Dendritic cell treated with granulocyte-macrophage colony-stimulating factor and Interleukin-4, amounts not matched to agents 40 ng/mL and 50 ng/mL, for 4 days (primary cell): Measurements from ENCODE around the gene GAB4.
"Not testable (repeated sequence)": the region's sequence is repeated elsewhere in the genome, so short reads cannot be mapped to it uniquely, and the experiment has no call there.

ENCODE experiments used
- H3K27ac Mint-ChIP-seq: one replicate; pipeline ENCODE4 v1.8.0; 2022; ENCODE audit warnings: mild to moderate bottlenecking, mixed read lengths
- H3K27me3 Mint-ChIP-seq: one replicate; pipeline ENCODE4 v1.8.0; 2022; ENCODE audit warnings: mild to moderate bottlenecking, mixed read lengths
- H3K36me3 Mint-ChIP-seq: one replicate; pipeline ENCODE4 v1.8.0; 2022; ENCODE audit warnings: low read depth, mixed read lengths
- H3K4me1 Mint-ChIP-seq: one replicate; pipeline ENCODE4 v1.8.0; 2022; ENCODE audit warnings: low read depth, mixed read lengths
- H3K4me3 Mint-ChIP-seq: one replicate; pipeline ENCODE4 v1.8.0; 2022; ENCODE audit warnings: mild to moderate bottlenecking, moderate library complexity, mixed read lengths
- H3K9me3 Mint-ChIP-seq: one replicate; pipeline ENCODE4 v1.8.0; 2022; ENCODE audit warnings: mixed read lengths
- intact Hi-C: fragments of 100-400 bp; cut with micrococcal nuclease; formaldehyde crosslinking; loops from one replicate; pipeline ENCODE4 v1.15.0; 2022

GAB4 gene

GRCh38 chr22:16932577-16932976 is 75.4 kb downstream of the GAB4 start:
- no peaks in the 10 kb centered on the region for H3K4me1 Mint-ChIP-seq
- peaks cover 15% of the 10 kb centered on the region for H3K27me3 Mint-ChIP-seq
- intact Hi-C loops, result no loop called here

GRCh38 chr22:16925407-16925966 is 82.5 kb downstream of the GAB4 start:
- H3K4me3 Mint-ChIP-seq, result no peak overlapping the region
- H3K27ac Mint-ChIP-seq, result no peak overlapping the region
- no peaks in the 10 kb centered on the region for H3K9me3 Mint-ChIP-seq
- H3K4me1 Mint-ChIP-seq, result peaks cover 8% of the 10 kb centered on the region
- no peaks in the 10 kb centered on the region for H3K36me3 Mint-ChIP-seq
- peaks cover 11% of the 10 kb centered on the region for H3K27me3 Mint-ChIP-seq
- intact Hi-C loops, result no loop called here

More at GRCh38 chr22:16932577-16932976, 75.4 kb downstream of the GAB4 start:
- H3K36me3 Mint-ChIP-seq, result no peaks in the 10 kb centered on the region
- no peaks in the 10 kb centered on the region for H3K9me3 Mint-ChIP-seq
- H3K4me3 Mint-ChIP-seq, result no peak overlapping the region
- H3K27ac Mint-ChIP-seq, result no peak overlapping the region

GRCh38 chr22:16922706-16923105 is 85.3 kb downstream of the GAB4 start:
- intact Hi-C loops, result no loop called here
- H3K9me3 Mint-ChIP-seq, result no peaks in the 10 kb centered on the region
- H3K4me3 Mint-ChIP-seq, result no peak overlapping the region
- peaks cover 8% of the 10 kb centered on the region for H3K4me1 Mint-ChIP-seq
- no peak overlapping the region for H3K27ac Mint-ChIP-seq
- H3K36me3 Mint-ChIP-seq, result no peaks in the 10 kb centered on the region
- peaks cover 1% of the 10 kb centered on the region for H3K27me3 Mint-ChIP-seq

GRCh38 chr22:16922076-16922475 is 85.9 kb downstream of the GAB4 start:
- Mint-ChIP-seq H3K36me3 (no peaks in the 10 kb centered on the region), H3K9me3 (no peaks in the 10 kb centered on the region), H3K27ac (no peak overlapping the region), H3K27me3 (peaks cover 1% of the 10 kb centered on the region), H3K4me3 (no peak overlapping the region), H3K4me1 (peaks cover 14% of the 10 kb centered on the region)
- intact Hi-C loops, result no loop called here

GRCh38 chr22:16917144-16918003 is 90.6 kb downstream of the GAB4 start:
- intact Hi-C loops, result loop anchor here (1.0 to 5.0 kb wide), 2 partner anchors 141 to 585 kb away; no protein-coding TSS in a partner anchor
- H3K9me3 Mint-ChIP-seq, result no peaks in the 10 kb centered on the region
- peaks cover 11% of the 10 kb centered on the region for H3K4me1 Mint-ChIP-seq
- H3K36me3 Mint-ChIP-seq, result no peaks in the 10 kb centered on the region
- H3K4me3 Mint-ChIP-seq, result no peak overlapping the region
- H3K27me3 Mint-ChIP-seq, result peaks cover 3% of the 10 kb centered on the region
- H3K27ac Mint-ChIP-seq, result no peak overlapping the region

GRCh38 chr22:16915701-16916100 is 92.3 kb downstream of the GAB4 start:
- no peaks in the 10 kb centered on the region for H3K9me3 Mint-ChIP-seq
- no peak overlapping the region for H3K4me3 Mint-ChIP-seq
- intact Hi-C loops, result loop anchor here (5.0 kb wide), 1 partner anchor 587 kb away; no protein-coding TSS in a partner anchor
- H3K4me1 Mint-ChIP-seq, result peaks cover 6% of the 10 kb centered on the region
- peaks cover 5% of the 10 kb centered on the region for H3K27me3 Mint-ChIP-seq
- H3K27ac Mint-ChIP-seq, result no peak overlapping the region
- no peaks in the 10 kb centered on the region for H3K36me3 Mint-ChIP-seq

GRCh38 chr22:16914911-16915310 is 93.1 kb downstream of the GAB4 start:
- H3K27ac Mint-ChIP-seq, H3K4me1 Mint-ChIP-seq, H3K36me3 Mint-ChIP-seq, H3K4me3 Mint-ChIP-seq, H3K27me3 Mint-ChIP-seq, H3K9me3 Mint-ChIP-seq: not testable (repeated sequence)
- intact Hi-C loops, result loop anchor here (5.0 kb wide), 1 partner anchor 587 kb away; no protein-coding TSS in a partner anchor

- peaks cover 7% of the 10 kb centered on the region for H3K27me3 Mint-ChIP-seq
Observed at GRCh38 chr22:16914006-16914405, 94.0 kb downstream of the GAB4 start.

GRCh38 chr22:16912281-16912680 is 95.7 kb downstream of the GAB4 start:
- no peak overlapping the region for H3K4me3 Mint-ChIP-seq
- peaks cover 1% of the 10 kb centered on the region for H3K4me1 Mint-ChIP-seq
- H3K36me3 Mint-ChIP-seq, result no peaks in the 10 kb centered on the region
- intact Hi-C loops, result no loop called here
- no peaks in the 10 kb centered on the region for H3K9me3 Mint-ChIP-seq
- no peak overlapping the region for H3K27ac Mint-ChIP-seq
- peaks cover 7% of the 10 kb centered on the region for H3K27me3 Mint-ChIP-seq

More at GRCh38 chr22:16914006-16914405, 94.0 kb downstream of the GAB4 start:
- H3K36me3 Mint-ChIP-seq, result no peaks in the 10 kb centered on the region
- no peak overlapping the region for H3K4me3 Mint-ChIP-seq
- intact Hi-C loops, result no loop called here
- H3K27ac Mint-ChIP-seq, result no peak overlapping the region
- no peaks in the 10 kb centered on the region for H3K9me3 Mint-ChIP-seq
- peaks cover 6% of the 10 kb centered on the region for H3K4me1 Mint-ChIP-seq
